Stimulated activated naive CD8-positive, alpha-beta T cell treated with anti-CD3 and anti-CD28 coated beads, Interleukin-15, Interleukin-2, amounts not matched to agents 100 ng/mL and 50 ng/mL, for 24 hours (primary cell): ENCODE data around the gene ATP2B2.
A peak's percentile ranks its signal among the peaks of the same experiment; 100 is the strongest.

Source experiments
- H3K27ac Mint-ChIP-seq: one replicate; pipeline ENCODE4 v1.8.0; 2021; ENCODE audit warnings: mild to moderate bottlenecking, mixed read lengths
- H3K27me3 Mint-ChIP-seq: one replicate; pipeline ENCODE4 v1.8.0; 2021; ENCODE audit warnings: mixed read lengths
- H3K36me3 Mint-ChIP-seq: one replicate; pipeline ENCODE4 v1.8.0; 2021; ENCODE audit warnings: low read depth, mixed read lengths
- H3K4me1 Mint-ChIP-seq: one replicate; pipeline ENCODE4 v1.8.0; 2021; ENCODE audit warnings: low read depth, mixed read lengths
- H3K4me3 Mint-ChIP-seq: one replicate; pipeline ENCODE4 v1.8.0; 2021; ENCODE audit warnings: mild to moderate bottlenecking, mixed read lengths
- H3K9me3 Mint-ChIP-seq: one replicate; pipeline ENCODE4 v1.8.0; 2021; ENCODE audit warnings: mixed read lengths

The ATP2B2 gene

GRCh38 chr3:10374311-10374710, 131.1 kb downstream of the ATP2B2 start:
- H3K4me1 Mint-ChIP-seq, result peaks cover 9% of the 10 kb centered on the region

GRCh38 chr3:10373686-10374261, 131.6 kb downstream of the ATP2B2 start:
- Mint-ChIP-seq H3K27me3 (no peaks in the 10 kb centered on the region), H3K36me3 (no peaks in the 10 kb centered on the region), H3K4me3 (no peak overlapping the region), H3K27ac (no peak overlapping the region), H3K4me1 (peaks cover 9% of the 10 kb centered on the region), H3K9me3 (peaks cover 4% of the 10 kb centered on the region)

More at GRCh38 chr3:10374311-10374710, 131.1 kb downstream of the ATP2B2 start:
- Mint-ChIP-seq H3K36me3 (no peaks in the 10 kb centered on the region), H3K27me3 (no peaks in the 10 kb centered on the region), H3K4me3 (no peak overlapping the region), H3K27ac (no peak overlapping the region), H3K9me3 (peaks cover 4% of the 10 kb centered on the region)

- peaks cover 20% of the 10 kb centered on the region for H3K4me1 Mint-ChIP-seq
- H3K27ac Mint-ChIP-seq, result no peak overlapping the region
- H3K9me3 Mint-ChIP-seq, result peaks cover 4% of the 10 kb centered on the region
- no peaks in the 10 kb centered on the region for H3K27me3 Mint-ChIP-seq
- no peaks in the 10 kb centered on the region for H3K36me3 Mint-ChIP-seq
- no peak overlapping the region for H3K4me3 Mint-ChIP-seq
Observed at GRCh38 chr3:10371789-10372188, 133.6 kb downstream of the ATP2B2 start.

GRCh38 chr3:10371167-10371566, 134.2 kb downstream of the ATP2B2 start:
- peaks cover 4% of the 10 kb centered on the region for H3K9me3 Mint-ChIP-seq
- H3K27ac Mint-ChIP-seq, result no peak overlapping the region
- H3K36me3 Mint-ChIP-seq, result no peaks in the 10 kb centered on the region
- H3K4me3 Mint-ChIP-seq, result no peak overlapping the region
- H3K27me3 Mint-ChIP-seq, result no peaks in the 10 kb centered on the region
- H3K4me1 Mint-ChIP-seq, result peaks cover 25% of the 10 kb centered on the region

- Mint-ChIP-seq H3K9me3 (peaks cover 4% of the 10 kb centered on the region), H3K4me3 (no peak overlapping the region), H3K36me3 (no peaks in the 10 kb centered on the region), H3K4me1 (peaks cover 30% of the 10 kb centered on the region), H3K27me3 (no peaks in the 10 kb centered on the region), H3K27ac (no peak overlapping the region)
Observed at GRCh38 chr3:10370429-10370828, 135.0 kb downstream of the ATP2B2 start.

- H3K27ac Mint-ChIP-seq, result peak overlapping the region; percentile 3
- H3K27me3 Mint-ChIP-seq, result no peaks in the 10 kb centered on the region
- H3K4me3 Mint-ChIP-seq, result no peak overlapping the region
- peaks cover 46% of the 10 kb centered on the region for H3K4me1 Mint-ChIP-seq
- H3K9me3 Mint-ChIP-seq, result peaks cover 4% of the 10 kb centered on the region
- H3K36me3 Mint-ChIP-seq, result no peaks in the 10 kb centered on the region
Observed at GRCh38 chr3:10368512-10368911, 136.9 kb downstream of the ATP2B2 start.

GRCh38 chr3:10367506-10367905, 137.9 kb downstream of the ATP2B2 start:
- Mint-ChIP-seq H3K27ac (no peak overlapping the region), H3K27me3 (no peaks in the 10 kb centered on the region), H3K4me1 (peaks cover 52% of the 10 kb centered on the region), H3K9me3 (peaks cover 4% of the 10 kb centered on the region), H3K36me3 (no peaks in the 10 kb centered on the region), H3K4me3 (no peak overlapping the region)

GRCh38 chr3:10366651-10367101, 138.7 kb downstream of the ATP2B2 start:
- Mint-ChIP-seq H3K27ac (peak overlapping the region; percentile 71), H3K27me3 (peaks cover 4% of the 10 kb centered on the region), H3K36me3 (no peaks in the 10 kb centered on the region), H3K4me3 (peak overlapping the region; percentile 8), H3K9me3 (peaks cover 4% of the 10 kb centered on the region), H3K4me1 (peaks cover 52% of the 10 kb centered on the region)

- no peak overlapping the region for H3K4me3 Mint-ChIP-seq
- peaks cover 12% of the 10 kb centered on the region for H3K27me3 Mint-ChIP-seq
- no peaks in the 10 kb centered on the region for H3K36me3 Mint-ChIP-seq
- H3K27ac Mint-ChIP-seq, result peak overlapping the region; percentile 12
- H3K9me3 Mint-ChIP-seq, result no peaks in the 10 kb centered on the region
- H3K4me1 Mint-ChIP-seq, result peaks cover 52% of the 10 kb centered on the region
Observed at GRCh38 chr3:10365791-10366190, 139.6 kb downstream of the ATP2B2 start.

- no peaks in the 10 kb centered on the region for H3K9me3 Mint-ChIP-seq
- H3K4me3 Mint-ChIP-seq, result no peak overlapping the region
Observed at GRCh38 chr3:10365316-10365715, 140.1 kb downstream of the ATP2B2 start.

GRCh38 chr3:10364806-10365205, 140.6 kb downstream of the ATP2B2 start:
- Mint-ChIP-seq H3K27me3 (peaks cover 17% of the 10 kb centered on the region), H3K36me3 (no peaks in the 10 kb centered on the region), H3K9me3 (no peaks in the 10 kb centered on the region), H3K4me3 (no peak overlapping the region), H3K27ac (peak overlapping the region; percentile 12), H3K4me1 (peaks cover 47% of the 10 kb centered on the region)

More at GRCh38 chr3:10365316-10365715, 140.1 kb downstream of the ATP2B2 start:
- no peaks in the 10 kb centered on the region for H3K36me3 Mint-ChIP-seq
- H3K27me3 Mint-ChIP-seq, result peaks cover 17% of the 10 kb centered on the region
- peak overlapping the region; percentile 12 for H3K27ac Mint-ChIP-seq
- H3K4me1 Mint-ChIP-seq, result peaks cover 48% of the 10 kb centered on the region

GRCh38 chr3:10363935-10364334, 141.5 kb downstream of the ATP2B2 start:
- H3K27ac Mint-ChIP-seq, result peak overlapping the region; percentile 23
- H3K4me3 Mint-ChIP-seq, result peak overlapping the region; percentile 2
- no peaks in the 10 kb centered on the region for H3K9me3 Mint-ChIP-seq
- H3K27me3 Mint-ChIP-seq, result peaks cover 17% of the 10 kb centered on the region
- H3K36me3 Mint-ChIP-seq, result no peaks in the 10 kb centered on the region
- H3K4me1 Mint-ChIP-seq, result peaks cover 47% of the 10 kb centered on the region

- no peaks in the 10 kb centered on the region for H3K36me3 Mint-ChIP-seq
- no peaks in the 10 kb centered on the region for H3K9me3 Mint-ChIP-seq
- peaks cover 17% of the 10 kb centered on the region for H3K27me3 Mint-ChIP-seq
- H3K4me1 Mint-ChIP-seq, result peaks cover 38% of the 10 kb centered on the region
- no peak overlapping the region for H3K27ac Mint-ChIP-seq
- no peak overlapping the region for H3K4me3 Mint-ChIP-seq
Observed at GRCh38 chr3:10361375-10361774, 144.0 kb downstream of the ATP2B2 start.

GRCh38 chr3:10360478-10360877, 144.9 kb downstream of the ATP2B2 start:
- Mint-ChIP-seq H3K36me3 (no peaks in the 10 kb centered on the region), H3K4me1 (peaks cover 29% of the 10 kb centered on the region), H3K27me3 (peaks cover 17% of the 10 kb centered on the region), H3K4me3 (no peak overlapping the region), H3K27ac (no peak overlapping the region), H3K9me3 (no peaks in the 10 kb centered on the region)

- H3K4me1 Mint-ChIP-seq, result peaks cover 21% of the 10 kb centered on the region
Observed at GRCh38 chr3:10359761-10360161, 145.6 kb downstream of the ATP2B2 start.

More at GRCh38 chr3:10359761-10360161, 145.6 kb downstream of the ATP2B2 start:
- no peak overlapping the region for H3K4me3 Mint-ChIP-seq
- H3K36me3 Mint-ChIP-seq, result no peaks in the 10 kb centered on the region
- H3K27me3 Mint-ChIP-seq, result peaks cover 17% of the 10 kb centered on the region
- no peaks in the 10 kb centered on the region for H3K9me3 Mint-ChIP-seq
- no peak overlapping the region for H3K27ac Mint-ChIP-seq
